HCT116 (cell line): ENCODE measurements around the gene LRRC75A. TPM values are rescaled to one million over a fixed set of nuclear protein-coding genes. Genes with fewer than 3 reads are reported as not detected.

Source experiments
- ATAC-seq: fragments of 200-7000 bp; cut with Tn5 transposase; 2 replicates; pipeline ENCODE4 v1.9.1; 2020; ENCODE audit warnings: mild to moderate bottlenecking, moderate library complexity
- BruUV-seq: library from RNA; stranded (reverse); fragments of 400-500 nt; replicated peaks from 2 replicates; lab custom pipeline; 2021; lab: Mats Ljungman, UMichigan
- CTCF ChIA-PET: fragments of 300-600 bp; sonication (Branson Sonifier 250); formaldehyde crosslinking; loops from one replicate; lab custom pipeline; 2021; ENCODE audit warnings: antibody characterized with exemption; lab: Charles Lee
- POLR2A ChIA-PET: fragments of 300-600, 350-600 bp; sonication (Branson Sonifier 250); formaldehyde crosslinking; loops from one replicate; lab custom pipeline; 2021; ENCODE audit warnings: antibody characterized with exemption; lab: Charles Lee
- RAD21 ChIA-PET, 2 experiments: fragments of 300-600 bp; sonication (Branson Sonifier 250); formaldehyde crosslinking; loops; one replicate each; lab custom pipeline; 2023; ENCODE audit warnings: low total read pairs in 2 of 2; ENCODE audit not compliant: uncharacterized antibody in 2 of 2, unreplicated experiment in 2 of 2, low non-redundant PET in 1 of 2; lab: Charles Lee
- DNase-seq: peaks from one replicate; pipeline ENCODE4 v3.0.0-alpha.2; 2010; ENCODE audit warnings: low read depth, low spot score
- H2AFZ ChIP-seq: fragments of 200-600 bp; shearing (Covaris generic), sonication (generic); 2 replicates; pipeline ENCODE4 v1.6.1; 2017; ENCODE audit warnings: low read depth, mixed run types, mixed read lengths, antibody characterized with exemption, low read length; ENCODE audit not compliant: poor library complexity, severe bottlenecking
- H3K27ac ChIP-seq: 2 replicates; pipeline ENCODE4 v1.5.1; 2012; ENCODE audit warnings: low read depth, low read length
- H3K27me3 ChIP-seq: fragments of 200-600 bp; sonication (generic); 2 replicates; pipeline ENCODE4 v1.6.1; 2016; ENCODE audit warnings: mixed run types, low read length, mixed read lengths; ENCODE audit not compliant: insufficient read depth
- H3K36me3 ChIP-seq, 2 experiments: fragments of 200-500 bp in 1 of 2; fragments of 200-600 bp in 1 of 2; sonication (Bioruptor generic) in 1 of 2; sonication (generic) in 1 of 2; 2 replicates each; pipeline versions ENCODE4 v1.5.1 to v1.6.1; 2014 to 2016; ENCODE audit warnings: low read length in 2 of 2, inconsistent platforms in 1 of 2, mixed read lengths in 1 of 2, mixed run types in 1 of 2; ENCODE audit not compliant: insufficient read depth in 2 of 2, control insufficient read depth in 1 of 2
- H3K4me1 ChIP-seq, 2 experiments: fragments of 200-600 bp in 1 of 2; sonication (generic) in 1 of 2; 2 replicates each; pipeline versions ENCODE4 v1.5.1 to v1.6.1; 2012 to 2017; ENCODE audit warnings: low read length in 2 of 2, inconsistent platforms in 1 of 2, mild to moderate bottlenecking in 1 of 2, mixed read lengths in 1 of 2, mixed run types in 1 of 2, moderate library complexity in 1 of 2; ENCODE audit not compliant: insufficient read depth in 2 of 2, control insufficient read depth in 1 of 2
- H3K4me2 ChIP-seq: fragments of 200-600 bp; sonication (generic); 2 replicates; pipeline ENCODE4 v1.6.1; 2017; ENCODE audit warnings: mixed run types, low read length, mixed read lengths
- H3K4me3 ChIP-seq, 2 experiments: fragments of 200-600 bp in 1 of 2; sonication (generic) in 1 of 2; replicated peaks in 1 of 2; 2 replicates each; pipeline ENCODE4 v1.5.1; 2011 to 2016; ENCODE audit warnings: low read length in 2 of 2, control low read depth in 1 of 2, low read depth in 1 of 2, mild to moderate bottlenecking in 1 of 2, mixed read lengths in 1 of 2, mixed run types in 1 of 2
- H3K79me2 ChIP-seq: fragments of 200-600 bp; sonication (generic); 2 replicates; pipeline ENCODE4 v1.6.1; 2017; ENCODE audit warnings: mild to moderate bottlenecking, mixed run types, low read length, moderate library complexity, mixed read lengths; ENCODE audit not compliant: insufficient read depth
- H3K9ac ChIP-seq: fragments of 200-600 bp; sonication (generic); 2 replicates; pipeline ENCODE4 v1.6.1; 2016; ENCODE audit warnings: low read length, mixed read lengths
- H3K9me2 ChIP-seq: fragments of 200-600 bp; sonication (generic), shearing (Covaris generic); 2 replicates; pipeline ENCODE4 v1.6.1; 2017; ENCODE audit warnings: mixed run types, mild to moderate bottlenecking, moderate library complexity; ENCODE audit not compliant: insufficient read depth
- H3K9me3 ChIP-seq, 2 experiments: fragments of 200-500 bp in 1 of 2; fragments of 200-600 bp in 1 of 2; sonication (Bioruptor generic) in 1 of 2; sonication (generic) in 1 of 2; 2 replicates each; pipeline ENCODE4 v1.6.1; 2014 to 2017; ENCODE audit warnings: low read length in 2 of 2, mixed read lengths in 2 of 2, inconsistent platforms in 1 of 2, low read depth in 1 of 2, mild to moderate bottlenecking in 1 of 2, mixed run types in 1 of 2, moderate library complexity in 1 of 2; ENCODE audit not compliant: control insufficient read depth in 1 of 2, insufficient read depth in 1 of 2
- H4K20me1 ChIP-seq: fragments of 200-600 bp; sonication (generic), shearing (Covaris generic); 2 replicates; pipeline ENCODE4 v1.6.1; 2017; ENCODE audit warnings: mixed run types, mild to moderate bottlenecking, moderate library complexity; ENCODE audit not compliant: insufficient read depth
- ATF3 ChIP-seq: IDR thresholded peaks from 2 replicates; pipeline ENCODE4 v1.6.1; 2012
- CBX3 ChIP-seq: IDR thresholded peaks from 2 replicates; pipeline ENCODE4 v1.6.1; 2012; ENCODE audit warnings: low read depth
- EGR1 ChIP-seq: IDR thresholded peaks from 2 replicates; pipeline ENCODE4 v1.6.1; 2012; ENCODE audit warnings: low read depth
- EZH2 ChIP-seq: fragments of 200-600 bp; sonication (generic); IDR thresholded peaks from 2 replicates; pipeline ENCODE4 v1.6.1; 2017; ENCODE audit warnings: antibody characterized with exemption, mixed run types
- FOSL1 ChIP-seq: IDR thresholded peaks from 2 replicates; pipeline ENCODE4 v1.6.1; 2012; ENCODE audit warnings: low read depth
- JUND ChIP-seq: IDR thresholded peaks from 2 replicates; pipeline ENCODE4 v1.6.1; 2012
- POLR2A ChIP-seq: IDR thresholded peaks from 2 replicates; pipeline ENCODE4 v1.7.0; 2011; ENCODE audit warnings: borderline replicate concordance; ENCODE audit not compliant: insufficient read depth, insufficient read length; ENCODE audit errors: extremely low read depth
- POLR2AphosphoS5 ChIP-seq: IDR thresholded peaks from 2 replicates; pipeline ENCODE4 v1.6.1; 2011; ENCODE audit warnings: mild to moderate bottlenecking, low read depth, low read length, moderate library complexity
- REST ChIP-seq: IDR thresholded peaks from 2 replicates; pipeline ENCODE4 v1.6.1; 2012; ENCODE audit warnings: low read depth
- SP1 ChIP-seq: IDR thresholded peaks from 2 replicates; pipeline ENCODE4 v1.6.1; 2012; ENCODE audit warnings: low read depth
- SRF ChIP-seq: IDR thresholded peaks from 2 replicates; pipeline ENCODE4 v1.6.1; 2012; ENCODE audit warnings: low read depth
- TCF7L2 ChIP-seq: IDR thresholded peaks from 2 replicates; pipeline ENCODE4 v1.7.0; 2011; ENCODE audit warnings: borderline replicate concordance, inconsistent platforms; ENCODE audit not compliant: insufficient read depth, insufficient read length; ENCODE audit errors: extremely low read depth
- ZBTB33 ChIP-seq: IDR thresholded peaks from 2 replicates; pipeline ENCODE4 v1.6.1; 2011; ENCODE audit warnings: mild to moderate bottlenecking, low read length, moderate library complexity; ENCODE audit not compliant: insufficient replicate concordance; ENCODE audit errors: extremely low read depth
- ZFX ChIP-seq: fragments of 450-650 bp; IDR thresholded peaks from 2 replicates; pipeline ENCODE4 v1.6.1; 2017
- ZNF274 ChIP-seq: fragments of 200-500 bp; sonication (Bioruptor generic); IDR thresholded peaks from 2 replicates; pipeline ENCODE4 v1.6.1; 2014; ENCODE audit warnings: mild to moderate bottlenecking, low read depth, low read length, inconsistent platforms
- intact Hi-C: fragments of 100-400 bp; cut with micrococcal nuclease; formaldehyde crosslinking; loops from 2 replicates; pipeline ENCODE4 v1.10.0; 2022
- total RNA-seq: library from RNA; stranded (reverse); gene quantifications from one replicate; pipeline ENCODE4 v1.2.1, GENCODE V29; 2021; ENCODE audit not compliant: unreplicated experiment

LRRC75A gene
- total RNA-seq, 1 experiment from 2014 or later: 2.3 TPM

- TF ChIP-seq FOSL1 (no peak), EZH2 (no peak), ATF3 (no peak), POLR2A (no peak), ZFX (no peak)
These were observed 76.7 kb downstream of the LRRC75A start, which contains the start of gene TRPV2 (continued) for GRCh38 chr17:16415031-16415924.

GRCh38 chr17:16407911-16408588, 83.9 kb downstream of the LRRC75A start:
- TF ChIP-seq CBX3 (no peak), SP1 (no peak), JUND (no peak), REST (no peak), ZNF274 (no peak), SRF (no peak), ZBTB33 (no peak), POLR2AphosphoS5 (no peak), EGR1 (no peak), TCF7L2 (no peak)
- no peak overlapping the region for H2AFZ ChIP-seq
- intact Hi-C loops: no loop called here
- DNase-seq (no peak), ATAC-seq (no peak)
- H3K27ac ChIP-seq: no peak overlapping the region
- H3K27me3 ChIP-seq: no peaks in the 10 kb centered on the region
- ChIA-PET RAD21 (no interaction called here), POLR2A (interaction anchor here (0.9 kb wide), 1 partner anchor 30 kb away, joined by 3 read pairs; no protein-coding TSS in a partner anchor), CTCF (interaction anchor here (0.9 kb wide), 1 partner anchor 44 kb away, joined by 3 read pairs; no protein-coding TSS in a partner anchor)
- no peaks in the 10 kb centered on the region for H3K9me2 ChIP-seq
- BruUV-seq: no TSS peak
- H3K4me1 ChIP-seq: peaks cover 0 to 3% of the 10 kb centered on the region in 2 experiments; a peak in 1 of 4 replicates
- no peak overlapping the region for H3K4me2 ChIP-seq
- no peaks in the 10 kb centered on the region for H3K36me3 ChIP-seq
- no peak overlapping the region for H3K4me3 ChIP-seq
- H3K9me3 ChIP-seq: no peaks in the 10 kb centered on the region
- H3K9ac ChIP-seq: no peak overlapping the region
- no peaks in the 10 kb centered on the region for H4K20me1 ChIP-seq
- H3K79me2 ChIP-seq: no peaks in the 10 kb centered on the region
